NT2/D1 (cell line): ENCODE data around the gene PSMB11.

Experiments
- SUZ12 ChIP-seq: IDR thresholded peaks from 2 replicates; pipeline ENCODE4 v1.6.1; 2011; ENCODE audit not compliant: insufficient read length, insufficient read depth; ENCODE audit errors: extremely low read depth
- YY1 ChIP-seq: IDR thresholded peaks from 2 replicates; pipeline ENCODE4 v1.6.1; 2011; ENCODE audit not compliant: insufficient read length, insufficient read depth
- ZNF274 ChIP-seq: IDR thresholded peaks from 2 replicates; pipeline ENCODE4 v1.6.1; 2011; ENCODE audit warnings: mild to moderate bottlenecking, low read depth, low read length

DNA sequence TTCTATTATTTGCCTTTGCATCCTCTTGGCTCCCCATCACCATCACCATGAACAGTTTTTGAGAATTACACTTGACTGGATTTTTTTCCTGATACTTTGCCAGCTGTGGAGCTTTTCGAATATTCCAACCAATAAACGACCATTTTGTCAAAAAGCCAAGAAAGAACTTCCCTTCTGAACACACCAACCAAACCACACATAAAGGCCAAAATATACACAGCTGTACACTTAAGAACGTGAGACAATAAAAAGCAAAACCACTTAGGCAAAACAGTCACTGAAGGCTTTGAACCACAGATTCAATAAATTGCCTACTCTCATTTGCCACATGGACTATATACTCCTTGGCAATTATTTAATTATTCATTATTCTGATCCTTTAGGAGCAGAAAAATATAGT, 33.2 kb upstream of the PSMB11 start:
- TF ChIP-seq YY1 (no peak), ZNF274 (no peak), SUZ12 (no peak)
